OCI-LY1 (cell line): ENCODE measurements around the gene SUFU.

ENCODE experiments used
- H2AFZ ChIP-seq: fragments of 200-600 bp; sonication (generic), shearing (Covaris generic); 2 replicates; pipeline ENCODE4 v1.6.0; 2014; ENCODE audit warnings: antibody characterized with exemption, mild to moderate bottlenecking, low read length
- H3F3A ChIP-seq: fragments of 200-600 bp; sonication (generic), shearing (Covaris generic); 2 replicates; pipeline ENCODE4 v1.6.0; 2014; ENCODE audit warnings: mild to moderate bottlenecking, antibody characterized with exemption, low read length, moderate library complexity; ENCODE audit not compliant: insufficient read depth
- H3K27ac ChIP-seq: fragments of 200-600 bp; sonication (generic); 2 replicates; pipeline ENCODE4 v1.5.1; 2014; ENCODE audit warnings: low read length, mixed run types, mild to moderate bottlenecking, low read depth; ENCODE audit not compliant: poor library complexity, severe bottlenecking
- H3K27me3 ChIP-seq: fragments of 200-600 bp; sonication (generic); 2 replicates; pipeline ENCODE4 v1.6.0; 2014; ENCODE audit warnings: antibody characterized with exemption, mild to moderate bottlenecking, low read length, moderate library complexity; ENCODE audit not compliant: insufficient read depth
- H3K36me3 ChIP-seq: fragments of 200-600 bp; sonication (generic); 2 replicates; pipeline ENCODE4 v1.6.1; 2014; ENCODE audit warnings: mild to moderate bottlenecking, antibody characterized with exemption, low read length, moderate library complexity, mixed read lengths; ENCODE audit not compliant: insufficient read depth
- H3K4me1 ChIP-seq: fragments of 200-600 bp; sonication (generic); 2 replicates; pipeline ENCODE4 v1.5.1; 2014; ENCODE audit warnings: mild to moderate bottlenecking, low read length, moderate library complexity; ENCODE audit not compliant: insufficient read depth, severe bottlenecking
- H3K4me2 ChIP-seq: fragments of 200-600 bp; sonication (generic), shearing (Covaris generic); 2 replicates; pipeline ENCODE4 v1.6.1; 2014; ENCODE audit warnings: low read length
- H3K4me3 ChIP-seq: fragments of 200-600 bp; sonication (generic); 2 replicates; pipeline ENCODE4 v1.5.1; 2014; ENCODE audit warnings: low read length, low read depth, mild to moderate bottlenecking, mixed read lengths; ENCODE audit not compliant: poor library complexity, severe bottlenecking
- H3K79me2 ChIP-seq: fragments of 200-600 bp; shearing (Covaris generic); 2 replicates; pipeline ENCODE4 v1.6.1; 2016; ENCODE audit warnings: mixed run types, low read length, mixed read lengths; ENCODE audit not compliant: insufficient read depth
- H3K9ac ChIP-seq: fragments of 200-600 bp; sonication (generic), shearing (Covaris generic); 2 replicates; pipeline ENCODE4 v1.6.1; 2014; ENCODE audit warnings: mild to moderate bottlenecking, low read length, mixed read lengths
- H3K9me2 ChIP-seq: fragments of 200-600 bp; sonication (generic), shearing (Covaris generic); 2 replicates; pipeline ENCODE4 v1.6.1; 2014; ENCODE audit warnings: low read depth, mild to moderate bottlenecking, low read length, mixed read lengths
- H3K9me3 ChIP-seq: fragments of 200-600 bp; shearing (Covaris generic); 2 replicates; pipeline ENCODE4 v1.6.1; 2014; ENCODE audit warnings: low read length, mixed read lengths
- H4K20me1 ChIP-seq: fragments of 200-600 bp; sonication (generic), shearing (Covaris generic); 2 replicates; pipeline ENCODE4 v1.6.0; 2016; ENCODE audit warnings: mild to moderate bottlenecking, low read length; ENCODE audit not compliant: insufficient read depth
- EZH2 ChIP-seq: fragments of 200-600 bp; sonication (generic), shearing (Covaris generic); IDR thresholded peaks from 2 replicates; pipeline ENCODE4 v1.8.0; 2017; ENCODE audit warnings: borderline replicate concordance, mixed run types, mild to moderate bottlenecking, antibody characterized with exemption, low read length, moderate library complexity, mixed read lengths
- TF ChIP-seq, protein P1 (sequence below): fragments of 200-600 bp; sonication (generic), shearing (Covaris generic); IDR thresholded peaks from 2 replicates; pipeline ENCODE4 v1.5.1; 2017; ENCODE audit warnings: mild to moderate bottlenecking, antibody characterized with exemption, low read length, moderate library complexity, mixed read lengths

SUFU gene

DNA sequence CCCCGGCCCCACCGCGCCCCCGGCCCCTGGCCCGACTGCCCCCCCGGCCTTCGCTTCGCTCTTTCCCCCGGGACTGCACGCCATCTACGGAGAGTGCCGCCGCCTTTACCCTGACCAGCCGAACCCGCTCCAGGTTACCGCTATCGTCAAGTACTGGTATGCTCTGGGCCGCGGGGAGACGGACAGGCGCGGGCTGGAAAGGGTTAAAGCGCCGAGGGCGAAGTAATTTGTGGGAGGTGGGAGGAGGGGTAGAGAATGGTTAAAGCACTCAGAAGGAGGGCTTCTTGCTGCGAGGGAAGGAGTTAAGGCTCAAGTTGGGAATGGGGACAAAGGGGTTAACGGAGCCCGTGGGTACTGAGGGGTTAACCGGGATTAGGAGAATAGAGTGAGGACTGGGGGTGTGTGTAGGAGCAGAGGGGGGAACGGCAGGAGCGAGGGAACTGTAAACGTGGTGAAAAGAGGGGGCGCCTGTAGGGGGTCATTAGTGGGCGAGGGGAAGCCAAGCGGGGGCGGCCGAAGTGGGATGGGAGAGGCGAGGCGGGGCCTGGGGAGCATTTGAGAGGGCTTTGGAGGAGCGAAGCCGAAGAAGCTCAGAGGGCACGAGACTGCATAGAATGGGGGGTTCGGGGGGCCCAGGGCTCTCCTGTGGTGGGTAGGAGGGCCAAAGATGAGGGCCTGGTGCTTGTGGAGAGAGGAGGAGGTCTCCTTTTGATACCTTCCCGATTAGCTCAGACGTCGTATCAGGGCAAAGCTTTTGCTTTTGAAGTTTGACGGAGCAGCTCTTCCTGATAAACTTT, 605 bp downstream of the SUFU start:
- Histone ChIP-seq H2AFZ (no peak overlapping the region), H3K27ac (no peak overlapping the region), H3K4me2 (peak overlapping the region; percentile 87), H3K4me3 (peak overlapping the region; percentile 95), H3K9me3 (no peaks in the 10 kb centered on the region), H4K20me1 (no peaks in the 10 kb centered on the region), H3K79me2 (peaks cover 21% of the 10 kb centered on the region), H3K4me1 (peaks cover 26% of the 10 kb centered on the region), H3F3A (no peaks in the 10 kb centered on the region), H3K9me2 (no peaks in the 10 kb centered on the region), H3K9ac (peak overlapping the region; percentile 89), H3K36me3 (peaks cover 3% of the 10 kb centered on the region; the same call in 1 of the 2 replicates), H3K27me3 (no peaks in the 10 kb centered on the region)
- TF ChIP-seq, protein P1, sequence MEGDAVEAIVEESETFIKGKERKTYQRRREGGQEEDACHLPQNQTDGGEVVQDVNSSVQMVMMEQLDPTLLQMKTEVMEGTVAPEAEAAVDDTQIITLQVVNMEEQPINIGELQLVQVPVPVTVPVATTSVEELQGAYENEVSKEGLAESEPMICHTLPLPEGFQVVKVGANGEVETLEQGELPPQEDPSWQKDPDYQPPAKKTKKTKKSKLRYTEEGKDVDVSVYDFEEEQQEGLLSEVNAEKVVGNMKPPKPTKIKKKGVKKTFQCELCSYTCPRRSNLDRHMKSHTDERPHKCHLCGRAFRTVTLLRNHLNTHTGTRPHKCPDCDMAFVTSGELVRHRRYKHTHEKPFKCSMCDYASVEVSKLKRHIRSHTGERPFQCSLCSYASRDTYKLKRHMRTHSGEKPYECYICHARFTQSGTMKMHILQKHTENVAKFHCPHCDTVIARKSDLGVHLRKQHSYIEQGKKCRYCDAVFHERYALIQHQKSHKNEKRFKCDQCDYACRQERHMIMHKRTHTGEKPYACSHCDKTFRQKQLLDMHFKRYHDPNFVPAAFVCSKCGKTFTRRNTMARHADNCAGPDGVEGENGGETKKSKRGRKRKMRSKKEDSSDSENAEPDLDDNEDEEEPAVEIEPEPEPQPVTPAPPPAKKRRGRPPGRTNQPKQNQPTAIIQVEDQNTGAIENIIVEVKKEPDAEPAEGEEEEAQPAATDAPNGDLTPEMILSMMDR, result no peak
- TF ChIP-seq EZH2, result no peak

DNA sequence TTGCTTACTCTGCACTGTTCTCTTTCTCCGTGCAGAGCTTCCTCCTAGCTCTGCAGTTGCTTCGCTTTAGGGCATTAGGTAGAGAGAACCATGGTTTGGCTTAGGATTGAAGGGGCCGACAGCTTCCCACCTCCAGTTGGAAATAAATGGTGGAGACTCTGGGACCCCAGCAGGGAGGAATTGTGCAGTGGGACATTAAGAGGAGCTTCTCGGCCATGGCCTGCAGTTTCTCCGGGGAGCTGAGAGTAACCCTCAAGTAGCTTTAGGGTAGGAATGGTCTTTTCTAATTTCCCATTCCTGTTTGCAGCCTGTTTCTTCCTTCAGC, 1.2 kb downstream of the SUFU start:
- Histone ChIP-seq H3K79me2 (peaks cover 15% of the 10 kb centered on the region), H3K27me3 (no peaks in the 10 kb centered on the region), H3K36me3 (peaks cover 4% of the 10 kb centered on the region; the same call in 1 of the 2 replicates), H3K9ac (peak overlapping the region; percentile 89), H3K27ac (no peak overlapping the region), H3F3A (no peaks in the 10 kb centered on the region), H3K9me3 (no peaks in the 10 kb centered on the region), H3K9me2 (no peaks in the 10 kb centered on the region), H4K20me1 (no peaks in the 10 kb centered on the region), H3K4me2 (peak overlapping the region; percentile 87), H3K4me3 (peak overlapping the region; percentile 95), H2AFZ (no peak overlapping the region), H3K4me1 (peaks cover 26% of the 10 kb centered on the region)
- no peak for TF ChIP-seq EZH2

DNA sequence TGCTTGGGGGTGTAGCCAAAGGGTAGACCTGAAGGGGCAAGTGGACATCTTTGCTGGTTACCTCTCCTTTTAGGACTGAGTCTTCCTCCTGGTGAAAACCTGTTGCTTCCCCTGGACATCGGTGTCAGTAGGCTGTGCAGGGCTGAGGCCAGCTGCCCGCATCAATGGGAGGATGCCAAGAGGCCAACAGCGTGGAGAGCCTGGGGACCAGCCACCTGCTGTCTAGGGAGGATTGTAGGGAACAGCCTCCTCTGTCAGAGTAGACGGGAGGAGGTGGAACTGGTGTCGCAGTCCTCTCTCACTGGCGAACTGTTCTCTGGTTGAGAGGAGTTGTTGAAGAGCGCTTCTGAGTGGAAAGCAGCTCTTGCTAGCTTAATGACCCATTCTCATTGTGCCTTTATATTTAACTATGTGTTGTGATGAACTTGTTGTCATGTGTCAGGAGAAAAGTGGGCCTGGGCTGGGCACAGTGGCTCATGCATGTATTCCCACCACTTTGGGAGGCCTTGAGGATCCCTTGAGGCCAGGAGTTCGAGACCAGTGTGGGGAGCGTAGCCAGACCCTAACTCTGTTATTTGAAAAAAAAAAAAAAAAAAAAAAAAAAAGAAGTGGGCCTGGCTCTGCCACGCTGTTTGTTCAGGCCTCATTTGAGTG, 1.8 kb downstream of the SUFU start:
- H3K9ac ChIP-seq, result peak overlapping the region; percentile 89; the same call in 1 of the 2 replicates
- peak overlapping the region; percentile 87; the same call in 1 of the 2 replicates for H3K4me2 ChIP-seq
- no peaks in the 10 kb centered on the region for H3K9me2 ChIP-seq
- no peak overlapping the region for H2AFZ ChIP-seq
- H3K4me3 ChIP-seq, result peak overlapping the region; percentile 95
- H3K79me2 ChIP-seq, result peaks cover 13% of the 10 kb centered on the region
- TF ChIP-seq EZH2, result no peak
- TF ChIP-seq, protein P1, result no peak
- H3K4me1 ChIP-seq, result peaks cover 26% of the 10 kb centered on the region
- H4K20me1 ChIP-seq, result no peaks in the 10 kb centered on the region
- no peak overlapping the region for H3K27ac ChIP-seq
- H3K9me3 ChIP-seq, result no peaks in the 10 kb centered on the region
- no peaks in the 10 kb centered on the region for H3F3A ChIP-seq
- no peaks in the 10 kb centered on the region for H3K27me3 ChIP-seq
- peaks cover 6% of the 10 kb centered on the region; the same call in 1 of the 2 replicates for H3K36me3 ChIP-seq
